Lung (tissue), 12 donors: ENCODE results near the gene OXCT1. TPM values are rescaled to one million over a fixed set of nuclear protein-coding genes. Genes with fewer than 3 reads are reported as not detected.

Experiments
- ATAC-seq: fragments of 200-7000 bp; cut with Tn5 transposase; one replicate; pipeline ENCODE4 v1.9.1; 2020; ENCODE audit warnings: moderate number of reproducible peaks; ENCODE audit not compliant: insufficient read depth, low FRiP score
- DNase-seq, 3 donors: peaks; one replicate each; pipeline ENCODE4 v3.0.0-alpha.2; 2013 to 2017
- H3K27ac ChIP-seq, 2 donors: one replicate each; pipeline ENCODE4 v1.5.1; 2013; ENCODE audit warnings: mild to moderate bottlenecking in 2 of 2, moderate library complexity in 2 of 2, control low read depth in 1 of 2, inconsistent platforms in 1 of 2, low read depth in 1 of 2, low read length in 1 of 2
- H3K27me3 ChIP-seq, 3 donors: one replicate each; pipeline ENCODE4 v1.5.1; 2013; ENCODE audit warnings: low read length in 2 of 3; ENCODE audit not compliant: control insufficient read depth in 3 of 3, insufficient read depth in 3 of 3
- H3K36me3 ChIP-seq, 4 donors: one replicate each; pipeline ENCODE4 v1.5.1; 2013; ENCODE audit warnings: low read length in 4 of 4, mild to moderate bottlenecking in 1 of 4, moderate library complexity in 1 of 4; ENCODE audit not compliant: control insufficient read depth in 4 of 4, insufficient read depth in 4 of 4
- H3K4me1 ChIP-seq, 5 donors: one replicate each; pipeline ENCODE4 v1.5.1; 2013; ENCODE audit warnings: low read length in 5 of 5, mild to moderate bottlenecking in 2 of 5, moderate library complexity in 1 of 5; ENCODE audit not compliant: control insufficient read depth in 5 of 5, insufficient read depth in 5 of 5
- H3K4me3 ChIP-seq: one replicate; pipeline ENCODE4 v1.5.1; 2013; ENCODE audit warnings: mild to moderate bottlenecking, control low read depth, moderate library complexity
- H3K9ac ChIP-seq, 2 donors: one replicate each; pipeline ENCODE4 v1.5.1; 2013; ENCODE audit warnings: low read length in 2 of 2, control low read depth in 1 of 2; ENCODE audit not compliant: insufficient read depth in 1 of 2
- H3K9me3 ChIP-seq, 4 donors: one replicate each; pipeline ENCODE4 v1.5.1; 2013; ENCODE audit warnings: low read length in 3 of 4, mild to moderate bottlenecking in 1 of 4, moderate library complexity in 1 of 4; ENCODE audit not compliant: control insufficient read depth in 4 of 4, insufficient read depth in 3 of 4
- CTCF ChIP-seq: IDR thresholded peaks from 2 replicates; pipeline ENCODE4 v1.5.1; 2012; ENCODE audit warnings: mild to moderate bottlenecking; ENCODE audit errors: control extremely low read depth, extremely low read depth
- WGBS, 2 donors: extraction: QIAGEN DNeasy Blood & Tissue Kit; methylation state at CpG; one replicate each; pipeline ENCODE4 v1.1.7; 2013; 5-methylcytosine and 5-hydroxymethylcytosine counted together
- polyA plus RNA-seq, 2 donors: library from polyadenylated mRNA; stranded (reverse); fragments of 200-250 nt; gene quantifications; one replicate each; pipeline ENCODE4 v1.2.1, GENCODE V29; 2013
- total RNA-seq, 2 donors: library from RNA; depleted of rRNA in 1 of 2; stranded (reverse); fragments of >200 nt in 1 of 2; gene quantifications; one replicate each; pipeline ENCODE4 v1.2.1, GENCODE V29; 2014 to 2021
- donor health status: control.
- donor health status: control.
- donor health status: Bipolar disorder and iron deficiency.
- donor health status: healthy.
- donor health status: DM: yes; HTN: yes; CAD: no.

OXCT1 gene
- total and polyA plus RNA-seq, 4 donors, result 6.7 to 17.3 (median 12.7) TPM

GRCh38 chr5:41772056-41772455 is 98.2 kb downstream of the OXCT1 start:
- Histone ChIP-seq H3K9ac (no peak overlapping the region), H3K4me1 (no peaks in the 10 kb centered on the region), H3K36me3 (peaks cover 0 to 2% (median 0%) of the 10 kb centered on the region in 4 donors), H3K4me3 (no peak overlapping the region), H3K9me3 (no peaks in the 10 kb centered on the region), H3K27me3 (no peaks in the 10 kb centered on the region), H3K27ac (no peak overlapping the region)
- ATAC-seq (no peak), DNase-seq (no peak)
- 58 to 60% methylated on average over 2 of the region's 2 CpGs for WGBS, 2 donors
- no peak for TF ChIP-seq CTCF

- Histone ChIP-seq H3K27ac (no peak overlapping the region), H3K27me3 (no peaks in the 10 kb centered on the region), H3K9ac (no peak overlapping the region), H3K9me3 (no peaks in the 10 kb centered on the region), H3K36me3 (peaks cover 0 to 2% (median 0%) of the 10 kb centered on the region in 4 donors), H3K4me3 (no peak overlapping the region), H3K4me1 (no peaks in the 10 kb centered on the region)
- no peak for DNase-seq
- ATAC-seq, result no peak
- no peak for TF ChIP-seq CTCF
These were observed 99.4 kb downstream of the OXCT1 start for GRCh38 chr5:41770799-41771198.

- TF ChIP-seq CTCF, result no peak
- Histone ChIP-seq H3K9ac (no peak overlapping the region), H3K4me1 (peaks cover 0 to 5% (median 0%) of the 10 kb centered on the region in 5 donors), H3K27ac (no peak overlapping the region), H3K36me3 (peaks cover 0 to 2% (median 0%) of the 10 kb centered on the region in 4 donors), H3K9me3 (no peaks in the 10 kb centered on the region), H3K27me3 (no peaks in the 10 kb centered on the region), H3K4me3 (no peak overlapping the region)
- ATAC-seq, result no peak
- 96 to 99% methylated on average over 5 of the region's 5 CpGs for WGBS, 2 donors
- no peak for DNase-seq
These were observed 101.5 kb downstream of the OXCT1 start for GRCh38 chr5:41768692-41769091.

DNA sequence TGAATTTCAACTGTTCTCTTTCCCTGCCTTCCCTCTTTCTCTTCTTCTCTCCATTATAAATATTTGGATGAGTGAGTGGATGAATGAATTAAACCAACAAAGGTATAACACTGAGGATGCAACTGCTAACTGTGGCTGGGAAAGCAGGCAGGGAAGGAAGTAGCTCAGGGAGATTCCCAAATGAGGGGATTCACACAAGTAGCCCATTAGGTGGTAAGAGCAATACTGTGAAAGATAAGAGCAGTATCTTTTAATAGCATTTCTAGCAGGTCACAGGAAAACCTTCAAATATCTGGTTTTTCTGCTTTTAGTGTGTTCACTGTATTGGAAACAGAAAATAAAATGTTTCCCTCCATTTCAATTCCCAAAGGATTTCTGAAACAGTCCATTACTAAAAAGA is 105.6 kb downstream of the OXCT1 start:
- ATAC-seq, result no peak
- H3K27ac ChIP-seq, result no peak overlapping the region

More for the DNA sequence above, 105.6 kb downstream of the OXCT1 start:
- no peaks in the 10 kb centered on the region for H3K27me3 ChIP-seq
- H3K36me3 ChIP-seq, result peaks cover 0 to 8% (median 0%) of the 10 kb centered on the region in 4 donors
- no peaks in the 10 kb centered on the region for H3K9me3 ChIP-seq
- no peak overlapping the region for H3K4me3 ChIP-seq
- no peak for DNase-seq
- peaks cover 2 to 14% (median 6%) of the 10 kb centered on the region in 5 donors for H3K4me1 ChIP-seq
- no peak overlapping the region for H3K9ac ChIP-seq
- TF ChIP-seq CTCF, result no peak
